Measurements from ENCODE around the gene STAT5B. TPM values are rescaled to one million over a fixed set of nuclear protein-coding genes. Genes with fewer than 3 reads are reported as not detected.

STAT5B gene
- polyA plus RNA-seq, 2 donors: 14.0 to 14.4 TPM

GRCh38 chr17:42160531-42160910, 115.7 kb downstream of the STAT5B start:
- Histone ChIP-seq H3K4me3 (ENCODE audit: low read depth in 1 of 2, low read length in 2 of 2) (no peak overlapping the region), H3K27me3 (ENCODE audit: control insufficient read depth in 1 of 2, insufficient read depth in 2 of 2, low read length in 2 of 2) (no peaks in the 10 kb centered on the region), H3K36me3 (ENCODE audit: control insufficient read depth in 2 of 2, insufficient read depth in 2 of 2, low read length in 1 of 2) (no peaks in the 10 kb centered on the region), H3K4me1 (ENCODE audit: control insufficient read depth in 2 of 2, insufficient read depth in 2 of 2, low read length in 1 of 2) (peaks cover 0 to 1% of the 10 kb centered on the region in 2 donors), H3K9me3 (ENCODE audit: control insufficient read depth in 2 of 2, insufficient read depth in 1 of 2, low read depth in 1 of 2, low read length in 1 of 2) (no peaks in the 10 kb centered on the region), H3K27ac (ENCODE audit: low read depth in 2 of 2, low read length in 1 of 2) (no peak overlapping the region)
- WGBS, 2 donors: 82 to 84% methylated on average over 7 of the region's 7 CpGs

GRCh38 chr17:42159796-42160530, 116.2 kb downstream of the STAT5B start:
- Histone ChIP-seq H3K4me1 (ENCODE audit: control insufficient read depth in 2 of 2, insufficient read depth in 2 of 2, low read length in 1 of 2) (peaks cover 2 to 4% of the 10 kb centered on the region in 2 donors), H3K27me3 (ENCODE audit: control insufficient read depth in 1 of 2, insufficient read depth in 2 of 2, low read length in 2 of 2) (no peaks in the 10 kb centered on the region), H3K9me3 (ENCODE audit: control insufficient read depth in 2 of 2, insufficient read depth in 1 of 2, low read depth in 1 of 2, low read length in 1 of 2) (no peaks in the 10 kb centered on the region), H3K36me3 (ENCODE audit: control insufficient read depth in 2 of 2, insufficient read depth in 2 of 2, low read length in 1 of 2) (no peaks in the 10 kb centered on the region), H3K4me3 (ENCODE audit: low read depth in 1 of 2, low read length in 2 of 2) (no peak overlapping the region), H3K27ac (ENCODE audit: low read depth in 2 of 2, low read length in 1 of 2) (no peak overlapping the region)
- 70 to 78% methylated on average over 14 of the region's 14 CpGs for WGBS, 2 donors

- no peaks in the 10 kb centered on the region for H3K27me3 ChIP-seq (ENCODE audit: control insufficient read depth in 1 of 2, insufficient read depth in 2 of 2, low read length in 2 of 2)
- H3K4me3 ChIP-seq (ENCODE audit: low read depth in 1 of 2, low read length in 2 of 2): peak overlapping the region; percentile 35 to 100
- WGBS, 2 donors: 39 to 47% methylated on average over 17 of the region's 17 CpGs
- H3K36me3 ChIP-seq (ENCODE audit: control insufficient read depth in 2 of 2, insufficient read depth in 2 of 2, low read length in 1 of 2): peaks cover 0 to 2% of the 10 kb centered on the region in 2 donors
- H3K9me3 ChIP-seq (ENCODE audit: control insufficient read depth in 2 of 2, insufficient read depth in 1 of 2, low read depth in 1 of 2, low read length in 1 of 2): no peaks in the 10 kb centered on the region
- peak overlapping the region in 1 of 2 donors; percentile 0 for H3K27ac ChIP-seq (ENCODE audit: low read depth in 2 of 2, low read length in 1 of 2)
- H3K4me1 ChIP-seq (ENCODE audit: control insufficient read depth in 2 of 2, insufficient read depth in 2 of 2, low read length in 1 of 2): peaks cover 4 to 8% of the 10 kb centered on the region in 2 donors
Observed at GRCh38 chr17:42155614-42156045, 120.6 kb downstream of the STAT5B start.

GRCh38 chr17:42153919-42154742, 122.1 kb downstream of the STAT5B start:
- Histone ChIP-seq H3K27me3 (ENCODE audit: control insufficient read depth in 1 of 2, insufficient read depth in 2 of 2, low read length in 2 of 2) (no peaks in the 10 kb centered on the region), H3K4me3 (ENCODE audit: low read depth in 1 of 2, low read length in 2 of 2) (peak overlapping the region; percentile 94 to 100), H3K9me3 (ENCODE audit: control insufficient read depth in 2 of 2, insufficient read depth in 1 of 2, low read depth in 1 of 2, low read length in 1 of 2) (no peaks in the 10 kb centered on the region), H3K36me3 (ENCODE audit: control insufficient read depth in 2 of 2, insufficient read depth in 2 of 2, low read length in 1 of 2) (peaks cover 0 to 2% of the 10 kb centered on the region in 2 donors), H3K27ac (ENCODE audit: low read depth in 2 of 2, low read length in 1 of 2) (peak overlapping the region; percentile 68 to 91), H3K4me1 (ENCODE audit: control insufficient read depth in 2 of 2, insufficient read depth in 2 of 2, low read length in 1 of 2) (peaks cover 6 to 8% of the 10 kb centered on the region in 2 donors)
- WGBS, 2 donors: 5 to 6% methylated on average over 15 of the region's 15 CpGs

Other genes starting within 250 kb of the STAT5B start
- gene C17orf113, start 225.8 kb downstream of the STAT5B start, polyA plus RNA-seq: under 1 TPM; 0.32 to 0.39 TPM
- under 1 TPM; 0.12 to 0.24 TPM for gene ZNF385C, start 177.9 kb downstream of the STAT5B start, polyA plus RNA-seq
- gene DHX58, start 163.7 kb downstream of the STAT5B start, polyA plus RNA-seq: 10 to 100 TPM in 1 of 2 donors, 1 to 10 TPM in 1; 8.3 to 17.8 TPM
- gene KAT2A, start 155.0 kb downstream of the STAT5B start, polyA plus RNA-seq: 10 to 100 TPM; 34.2 to 86.6 TPM
- gene HSPB9, start 153.6 kb downstream of the STAT5B start, polyA plus RNA-seq: under 1 TPM; 0.04 TPM
- gene RAB5C, start 121.4 kb downstream of the STAT5B start, polyA plus RNA-seq: 10 to 100 TPM; 61.8 to 93.4 TPM
- under 1 TPM; 0.02 to 0.04 TPM for gene KCNH4, start 95.2 kb downstream of the STAT5B start, polyA plus RNA-seq
- gene HCRT, start 90.9 kb downstream of the STAT5B start, polyA plus RNA-seq: not detected
- gene GHDC, start 81.9 kb downstream of the STAT5B start, polyA plus RNA-seq: 1 to 10 TPM; 4.6 to 7.0 TPM
- 1 to 10 TPM; 4.7 to 6.3 TPM for gene STAT5A, start 12.1 kb upstream of the STAT5B start, polyA plus RNA-seq
- 10 to 100 TPM; 30.8 to 64.2 TPM for gene STAT3, start 112.1 kb upstream of the STAT5B start, polyA plus RNA-seq
- 10 to 100 TPM; 40.0 to 60.4 TPM for gene CAVIN1, start 146.9 kb upstream of the STAT5B start, polyA plus RNA-seq
- gene ATP6V0A1, start 182.5 kb upstream of the STAT5B start, polyA plus RNA-seq: 10 to 100 TPM; 27.0 to 27.5 TPM

Data from esophagus (tissue), 2 donors.